Measurements from ENCODE around the gene GSTA2.

GRCh38 chr6:52727908-52728307 is 35.4 kb downstream of the GSTA2 start:
- TF ChIP-seq CTCF (conservative IDR thresholded peaks at IDR 0.05; ENCODE audit: low read length), result no peak
- no peak for TF ChIP-seq EZH2phosphoT487 (IDR thresholded peaks at IDR 0.05; ENCODE audit: borderline replicate concordance, low read depth, low read length)

Measured in OCI-LY7 (cell line).